Left renal pelvis (tissue), 4 donors: ENCODE measurements around the gene CACNA2D2. TPM values are rescaled to one million over a fixed set of nuclear protein-coding genes. Genes with fewer than 3 reads are reported as not detected.

Source experiments
- DNase-seq, 4 donors: peaks; one replicate each; pipeline ENCODE4 v3.0.0-alpha.2; 2013; ENCODE audit warnings: low read depth in 4 of 4, low spot score in 3 of 4
- polyA plus RNA-seq, 4 donors: library from polyadenylated mRNA; unstranded; fragments of 120-200 nt; gene quantifications; one replicate each; pipeline ENCODE4 v1.2.1, GENCODE V29; 2013; ENCODE audit not compliant: insufficient read length in 4 of 4

The CACNA2D2 gene
- polyA plus RNA-seq, 4 donors: 7.2 to 17.1 (median 15.0) TPM

DNA sequence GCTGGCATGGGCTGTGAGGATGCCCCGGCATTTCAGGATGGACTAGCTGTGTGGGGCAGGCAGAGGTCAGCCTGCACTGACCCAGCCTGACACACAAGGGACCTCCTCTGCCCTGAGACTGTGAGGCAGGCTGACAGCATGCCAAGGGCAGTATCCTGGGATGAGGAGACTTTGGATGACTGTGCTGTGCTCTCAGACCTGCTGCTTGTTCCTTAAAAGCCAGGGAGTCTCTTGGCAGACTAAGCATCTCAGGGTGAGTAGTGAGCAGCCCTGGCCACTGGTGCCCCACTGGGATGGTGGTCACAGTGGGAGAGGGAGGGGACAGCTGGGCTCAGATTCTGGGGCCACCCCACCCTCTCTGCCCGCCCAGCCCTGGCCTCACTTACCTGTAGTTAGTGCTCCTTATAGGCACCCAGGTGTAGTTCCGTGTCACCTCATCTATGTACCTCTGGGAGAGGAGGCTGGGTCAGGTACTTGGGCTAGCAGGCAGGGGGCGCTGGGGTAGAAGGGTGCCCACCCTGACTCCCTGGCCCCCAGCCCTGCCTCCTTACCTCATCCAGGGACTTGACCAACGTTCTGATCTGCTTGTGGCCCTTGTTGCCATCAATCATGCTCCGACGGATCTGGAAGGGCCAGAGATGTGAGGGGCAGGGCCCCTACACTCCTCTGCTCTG is 128.0 kb downstream of the CACNA2D2 start:
- DNase-seq: no peak

DNA sequence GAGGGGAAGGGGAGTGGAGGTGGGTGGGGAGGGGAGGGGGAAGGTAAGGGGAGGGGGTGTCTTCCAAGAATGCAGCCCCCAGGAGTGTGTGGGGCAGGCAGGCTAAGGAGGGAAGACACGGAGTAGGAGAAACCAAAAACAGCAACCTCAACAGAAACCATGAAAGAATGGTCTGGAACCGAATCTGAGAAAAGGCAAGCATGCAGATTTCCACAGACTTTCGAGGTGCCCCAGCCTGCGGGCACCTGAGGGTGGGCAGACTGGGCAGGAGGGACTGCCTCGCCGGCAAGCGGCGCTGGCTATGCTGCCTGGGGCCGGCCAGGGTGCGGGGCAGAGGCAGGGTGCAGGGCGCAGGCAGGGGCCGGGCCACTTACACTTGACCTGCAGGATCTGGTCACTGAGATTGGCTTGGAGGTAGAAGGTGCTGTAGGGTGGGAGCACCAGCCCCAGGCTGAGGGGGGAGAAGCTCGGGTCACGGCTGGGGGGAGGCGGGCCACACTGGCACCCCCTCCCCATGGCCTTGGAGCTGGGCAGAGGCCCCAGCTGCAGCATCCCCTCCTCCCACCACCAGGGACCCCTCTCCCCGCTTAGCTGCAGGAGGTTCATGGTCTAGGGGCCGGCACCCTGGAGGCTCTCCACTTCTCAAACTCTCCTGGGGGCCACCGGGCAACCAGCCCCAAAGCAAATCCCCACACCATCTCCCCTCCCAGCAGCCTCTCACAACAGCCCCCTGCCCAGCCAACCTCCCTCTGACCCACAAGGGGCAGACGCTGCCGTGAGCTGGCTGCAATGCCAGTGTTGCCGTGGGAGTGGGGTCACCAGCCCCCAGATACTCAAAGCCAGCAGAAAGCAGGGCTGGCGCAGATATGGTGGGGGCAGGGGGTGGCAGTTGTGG is 128.8 kb downstream of the CACNA2D2 start:
- no peak for DNase-seq

GRCh38 chr3:50373146-50374051 is 130.0 kb downstream of the CACNA2D2 start:
- DNase-seq: no peak

GRCh38 chr3:50372349-50372748 is 131.1 kb downstream of the CACNA2D2 start:
- DNase-seq: no peak

- DNase-seq: no peak
These were observed 132.2 kb downstream of the CACNA2D2 start for GRCh38 chr3:50371133-50371685.

- DNase-seq: no peak
These were observed 132.8 kb downstream of the CACNA2D2 start for GRCh38 chr3:50370594-50370993.

DNA sequence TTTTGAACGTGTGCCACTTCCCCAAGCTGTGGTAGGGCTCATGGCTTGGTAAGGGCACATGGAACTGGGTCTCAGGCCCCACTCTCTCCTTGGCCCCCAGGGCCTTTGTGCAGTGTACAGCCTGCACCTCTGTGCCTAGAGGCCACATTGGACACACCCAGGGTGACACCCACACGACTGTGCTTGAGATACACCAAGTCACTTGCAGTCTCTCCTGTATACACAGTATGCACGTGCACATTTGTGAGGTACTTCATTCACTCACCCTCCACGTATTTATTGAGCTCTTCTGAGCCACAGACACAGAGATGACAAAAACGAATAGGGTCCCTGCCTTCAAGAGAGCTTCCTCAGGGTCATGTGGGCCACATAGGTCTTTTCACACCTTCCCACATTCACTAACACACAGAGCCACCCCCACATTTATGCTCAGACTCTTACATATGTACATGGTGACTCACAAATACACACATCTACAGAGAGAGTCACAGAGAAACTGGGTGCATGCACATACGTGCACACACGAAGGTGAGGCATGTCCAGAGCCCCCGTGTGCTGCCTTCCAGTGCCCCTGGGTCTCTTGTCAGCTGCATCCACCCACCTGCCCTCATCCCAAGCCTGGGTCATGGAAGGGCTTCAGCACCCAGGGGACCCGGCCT is 134.3 kb downstream of the CACNA2D2 start:
- DNase-seq: no peak

- DNase-seq: no peak
These were observed 137.6 kb downstream of the CACNA2D2 start for GRCh38 chr3:50365842-50366220.

DNA sequence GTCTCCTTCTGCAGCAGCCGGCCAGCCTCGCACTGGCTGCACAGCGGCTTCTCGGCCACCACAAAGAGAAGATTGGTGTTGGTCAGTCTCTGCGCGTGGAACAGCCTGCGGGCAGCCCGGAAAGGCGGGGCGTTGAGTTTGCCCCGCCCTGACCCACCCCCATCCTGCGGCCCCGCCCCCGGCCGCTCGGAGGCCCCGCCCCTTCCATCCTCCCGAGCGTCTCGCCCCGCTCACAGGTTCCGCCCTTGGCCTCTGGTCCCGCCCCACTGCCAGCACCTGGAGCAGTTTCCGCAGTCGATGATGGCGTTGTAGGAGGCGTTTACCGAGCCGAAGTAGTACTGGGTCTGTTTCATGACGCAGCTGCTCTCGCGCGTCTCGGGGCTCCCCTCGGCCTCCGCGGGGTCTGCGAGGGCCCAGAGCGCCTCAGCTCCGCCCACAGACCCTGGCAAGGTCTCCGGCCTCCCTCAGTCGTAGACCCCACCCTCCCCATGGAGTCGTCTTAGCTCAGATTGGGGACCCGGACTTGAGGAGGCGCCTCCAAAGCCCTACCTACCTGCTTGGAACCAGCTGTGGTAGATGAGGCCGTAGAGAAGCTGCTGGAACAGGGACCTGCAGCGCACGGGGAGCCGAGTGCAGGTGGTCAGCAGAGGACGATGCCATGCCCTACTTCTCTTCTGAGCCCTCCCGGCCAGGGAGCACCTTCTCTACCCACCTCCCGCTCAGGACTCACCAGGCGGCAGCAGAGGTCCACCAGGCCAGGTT is 138.2 kb downstream of the CACNA2D2 start:
- DNase-seq: no peak

DNA sequence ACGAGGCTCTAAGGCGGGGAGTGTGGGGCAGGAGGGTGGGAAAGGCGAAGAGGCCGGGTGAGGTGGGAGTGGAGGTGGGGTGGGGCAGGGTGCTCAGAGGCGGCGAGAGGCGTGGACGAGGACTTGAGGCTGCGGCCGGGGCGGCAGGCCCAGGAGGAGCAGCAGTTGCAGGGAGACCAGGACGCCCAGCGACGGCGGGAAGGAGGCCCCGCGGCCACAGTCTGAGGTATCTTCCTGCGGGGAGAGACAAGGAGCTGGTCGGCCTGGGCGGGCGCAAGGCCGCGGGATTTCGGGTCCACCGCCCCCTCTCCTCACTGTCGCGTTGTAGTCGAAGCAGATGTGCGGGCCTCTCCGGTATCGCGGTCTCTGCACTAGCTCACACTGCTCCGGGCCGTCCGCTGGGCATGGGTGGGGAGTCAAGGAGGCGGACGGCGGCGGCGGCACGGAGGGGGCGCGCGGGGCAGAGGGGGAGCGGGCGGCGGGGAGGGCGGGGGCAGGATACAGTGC is 138.8 kb downstream of the CACNA2D2 start:
- DNase-seq: no peak

DNA sequence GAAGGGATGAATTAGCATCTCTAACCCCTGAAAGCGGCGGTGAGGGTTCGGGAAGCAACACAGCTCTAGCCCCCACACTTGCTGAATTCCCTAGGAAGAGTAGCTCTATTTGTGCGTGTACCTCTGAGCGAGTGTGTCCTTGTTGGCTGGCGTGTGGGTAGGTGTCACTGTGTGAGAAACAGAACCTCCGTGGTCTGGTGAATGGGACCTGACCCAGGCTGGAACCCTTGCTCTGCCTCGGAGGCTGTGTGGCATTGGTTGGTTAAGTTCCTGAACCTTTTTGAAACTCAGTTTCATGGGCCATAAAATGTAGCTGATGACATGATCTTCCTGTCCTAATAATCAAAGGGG is 143.7 kb downstream of the CACNA2D2 start:
- no peak for DNase-seq

DNA sequence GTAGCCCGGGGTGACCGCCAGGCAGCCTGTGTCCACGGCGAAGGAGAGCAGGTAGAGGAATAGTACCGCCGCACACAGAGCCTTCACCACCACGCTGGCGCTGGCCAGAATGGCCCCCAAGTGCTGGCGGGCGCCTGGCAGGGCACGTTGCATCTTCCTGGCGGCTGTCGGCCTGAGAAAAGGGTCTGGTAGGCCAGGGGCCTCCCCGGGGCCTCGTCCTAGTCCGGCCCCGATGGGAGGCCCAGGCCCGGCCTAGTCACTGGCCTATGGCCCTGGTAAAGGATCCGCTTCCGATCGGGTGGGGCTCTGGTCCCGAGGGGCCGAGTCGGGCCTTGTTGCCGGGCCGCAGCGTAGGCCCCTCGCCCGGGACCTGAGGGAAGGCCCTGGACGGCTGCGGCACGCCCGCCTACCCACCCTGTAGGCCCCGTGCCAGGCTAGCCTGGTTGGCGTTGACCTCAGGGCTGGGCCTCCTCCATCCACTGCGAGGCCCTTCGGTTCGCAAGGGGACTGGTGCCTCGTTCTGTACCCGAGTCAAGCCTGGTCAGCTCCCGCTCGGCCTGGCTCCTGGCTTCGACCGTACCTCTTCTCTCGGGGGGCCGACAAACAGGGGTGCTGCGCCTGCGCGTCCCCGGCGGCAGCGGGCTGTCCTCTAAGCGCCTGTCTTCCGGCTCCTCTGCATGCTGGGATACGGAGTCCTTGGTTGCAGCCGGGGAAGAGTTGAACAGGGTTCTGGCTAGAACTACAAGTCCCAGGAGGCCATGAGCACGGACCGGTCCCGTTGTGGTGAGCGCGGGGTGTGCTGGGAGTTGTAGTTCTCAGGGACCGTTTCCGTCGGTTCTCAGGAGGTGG is 144.3 kb downstream of the CACNA2D2 start, which contains the start of gene TMEM115:
Gene TMEM115, minus strand, starts transcription at position 611 of the 849 bp plus-strand sequence. Its CDS starts 458 bp downstream, at position 153.
- DNase-seq: peak; percentile 88 to 96 (median 91)

DNA sequence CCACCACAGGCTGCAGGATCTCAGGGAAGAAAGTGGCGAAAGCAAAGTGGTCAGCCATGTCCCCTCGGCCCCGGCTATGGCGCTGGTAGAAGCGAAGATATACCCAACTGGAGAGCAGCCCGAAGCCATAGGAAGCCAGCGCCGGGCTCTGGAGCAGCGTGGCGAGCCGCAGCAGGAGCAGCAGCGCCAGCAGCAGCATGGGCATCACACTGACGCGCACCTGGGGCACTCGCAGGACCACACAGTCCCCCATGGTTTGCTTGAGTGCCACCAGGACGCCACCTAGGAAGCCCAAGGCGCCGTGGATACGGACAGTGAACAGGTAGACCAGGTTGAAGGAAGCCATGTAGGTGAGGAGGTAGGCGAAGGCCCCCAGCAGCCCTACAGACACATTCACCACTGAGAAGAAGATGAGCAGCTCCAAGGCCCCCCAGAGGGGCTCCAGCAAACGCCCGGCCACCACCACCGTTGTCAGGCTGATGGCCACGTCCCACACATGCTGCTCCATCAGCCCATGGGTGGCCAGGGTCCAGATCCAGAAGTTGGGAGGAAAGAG is 145.0 kb downstream of the CACNA2D2 start:
- no peak for DNase-seq

GRCh38 chr3:50357481-50357880 is 146.0 kb downstream of the CACNA2D2 start:
- no peak for DNase-seq

DNA sequence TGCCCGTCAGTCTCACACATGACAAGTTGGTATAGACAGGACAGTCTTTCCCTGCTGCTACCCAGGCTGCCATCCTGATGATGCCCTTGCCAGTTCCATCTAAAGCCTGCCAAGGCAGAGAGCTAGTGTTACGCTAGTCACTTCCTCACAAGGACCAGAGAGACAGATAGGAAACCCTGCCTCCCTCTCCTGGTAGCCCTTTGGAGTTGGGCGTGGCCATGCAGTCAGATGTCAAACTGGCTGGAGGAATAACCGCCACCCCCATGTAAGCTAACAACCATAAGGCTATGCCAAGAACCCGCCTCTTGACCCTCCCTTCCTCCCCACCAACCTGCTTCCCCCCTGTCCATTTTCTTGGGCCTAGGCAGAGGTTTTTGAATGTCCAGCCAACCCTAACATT is 146.9 kb downstream of the CACNA2D2 start:
- no peak for DNase-seq

GRCh38 chr3:50355829-50356552 is 147.4 kb downstream of the CACNA2D2 start:
- DNase-seq: no peak

- no peak for DNase-seq
These were observed 148.6 kb downstream of the CACNA2D2 start for GRCh38 chr3:50354850-50355249.
